Measurements from ENCODE around the gene ZSCAN16. TPM values are rescaled to one million over a fixed set of nuclear protein-coding genes. Genes with fewer than 3 reads are reported as not detected.
"Not testable (repeated sequence)": the region's sequence is repeated elsewhere in the genome, so short reads cannot be mapped to it uniquely, and the experiment has no call there.

The ZSCAN16 gene
- 5.8 TPM for total RNA-seq

GRCh38 chr6:28124350-28124970 lies at the start of gene ZSCAN16:
ZSCAN16 (plus strand) TSS chr6:28124609; CDS start chr6:28125444, 835 bp downstream.
- peak; percentile 87 for DNase-seq (ENCODE audit: low spot score)

GRCh38 chr6:28078050-28078449 lies 46.4 kb upstream of the ZSCAN16 start:
- no peak for DNase-seq (ENCODE audit: low spot score)

GRCh38 chr6:28078836-28079235 lies 45.6 kb upstream of the ZSCAN16 start:
- no peak for DNase-seq (ENCODE audit: low spot score)

- DNase-seq (ENCODE audit: low spot score), result not testable (repeated sequence)
Observed at GRCh38 chr6:28080381-28080630, 44.1 kb upstream of the ZSCAN16 start, which contains the start of gene ZNF165. ZNF165 (plus strand) TSS chr6:28080568; CDS start chr6:28085481, 4,913 bp downstream.

- peak; percentile 94 for DNase-seq (ENCODE audit: low spot score)
Observed at GRCh38 chr6:28080631-28081485, 43.6 kb upstream of the ZSCAN16 start.

- no peak for DNase-seq (ENCODE audit: low spot score)
Observed at GRCh38 chr6:28081486-28081751, 43.0 kb upstream of the ZSCAN16 start.

GRCh38 chr6:28082939-28083338 lies 41.5 kb upstream of the ZSCAN16 start:
- DNase-seq (ENCODE audit: low spot score), result no peak

- no peak for DNase-seq (ENCODE audit: low spot score)
Observed at GRCh38 chr6:28089054-28089453, 35.4 kb upstream of the ZSCAN16 start.

- DNase-seq (ENCODE audit: low spot score), result no peak
Observed at GRCh38 chr6:28090917-28091586, 33.4 kb upstream of the ZSCAN16 start.

- DNase-seq (ENCODE audit: low spot score), result not testable (repeated sequence)
Observed at GRCh38 chr6:28102222-28102621, 22.2 kb upstream of the ZSCAN16 start.

GRCh38 chr6:28102699-28103098 lies 21.7 kb upstream of the ZSCAN16 start:
- DNase-seq (ENCODE audit: low spot score), result not testable (repeated sequence)

GRCh38 chr6:28104392-28105244 lies 19.8 kb upstream of the ZSCAN16 start:
- peak; percentile 78 for DNase-seq (ENCODE audit: low spot score)

GRCh38 chr6:28105245-28105639 lies 19.2 kb upstream of the ZSCAN16 start:
- DNase-seq (ENCODE audit: low spot score), result no peak

GRCh38 chr6:28107506-28107905 lies 16.9 kb upstream of the ZSCAN16 start:
- no peak for DNase-seq (ENCODE audit: low spot score)

GRCh38 chr6:28111964-28112363 lies 12.4 kb upstream of the ZSCAN16 start:
- no peak for DNase-seq (ENCODE audit: low spot score)

- DNase-seq (ENCODE audit: low spot score), result no peak
Observed at GRCh38 chr6:28115799-28116198, 8.6 kb upstream of the ZSCAN16 start.

GRCh38 chr6:28117386-28118050 lies 6.9 kb upstream of the ZSCAN16 start:
- no peak for DNase-seq (ENCODE audit: low spot score)

GRCh38 chr6:28118217-28118616 lies 6.2 kb upstream of the ZSCAN16 start:
- DNase-seq (ENCODE audit: low spot score), result no peak

GRCh38 chr6:28121876-28122275 lies 2.5 kb upstream of the ZSCAN16 start:
- no peak for DNase-seq (ENCODE audit: low spot score)

GRCh38 chr6:28122283-28122682 lies 2.1 kb upstream of the ZSCAN16 start:
- DNase-seq (ENCODE audit: low spot score), result not testable (repeated sequence)

GRCh38 chr6:28124971-28125353 lies 553 bp downstream of the ZSCAN16 start:
- no peak for DNase-seq (ENCODE audit: low spot score)

- no peak for DNase-seq (ENCODE audit: low spot score)
Observed at GRCh38 chr6:28125401-28125800, 992 bp downstream of the ZSCAN16 start.

Data from mucosa of gallbladder (tissue), 1 donor.